ENCODE results near the gene ELMO1.

Gene ELMO1

DNA sequence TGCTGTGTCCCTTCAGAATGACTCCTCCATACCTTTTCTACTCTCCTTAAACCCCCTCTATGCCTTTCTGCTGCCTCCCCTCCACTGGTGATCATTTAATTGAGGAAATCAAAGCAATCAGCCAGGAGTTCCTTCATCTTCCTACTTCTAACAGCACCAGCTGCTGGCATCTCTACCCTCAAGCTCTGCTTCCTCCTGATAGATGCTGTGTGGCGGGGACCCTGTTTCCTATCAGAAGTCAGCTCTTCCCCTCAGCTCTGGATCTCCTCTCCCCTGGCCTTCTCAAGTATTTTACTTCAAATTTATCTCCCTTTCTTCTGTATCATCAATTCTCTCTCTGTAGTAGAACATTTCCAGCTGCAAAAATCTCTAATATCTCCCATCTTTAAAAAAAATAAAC, 183.7 kb downstream of the ELMO1 start:
- H3K27ac Mint-ChIP-seq, result peak overlapping the region; percentile 73
- peaks cover 12% of the 10 kb centered on the region for H3K36me3 Mint-ChIP-seq
- no peak overlapping the region for H3K4me3 Mint-ChIP-seq
- H3K9me3 Mint-ChIP-seq, result no peaks in the 10 kb centered on the region
- peaks cover 68% of the 10 kb centered on the region for H3K4me1 Mint-ChIP-seq
- H3K27me3 Mint-ChIP-seq, result no peaks in the 10 kb centered on the region

DNA sequence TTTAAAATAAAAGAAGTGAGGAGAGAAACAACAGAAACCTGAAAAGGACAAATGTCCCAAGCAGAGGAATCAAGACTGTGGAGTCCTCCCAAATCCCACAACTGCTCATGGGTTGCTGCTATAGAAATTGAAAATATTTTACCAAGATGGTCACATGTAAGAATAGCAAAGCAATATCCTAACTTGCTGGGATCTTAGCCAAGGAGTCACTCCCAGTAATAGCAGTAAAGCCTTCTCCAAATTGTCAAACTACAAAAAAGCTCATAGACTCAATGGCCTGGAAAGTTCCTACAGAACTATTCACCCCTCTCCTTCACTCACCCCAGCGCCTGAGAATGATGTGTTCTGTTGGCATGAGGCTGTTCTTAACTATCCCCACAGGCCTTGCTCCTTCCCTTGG, 186.5 kb downstream of the ELMO1 start:
- H3K9me3 Mint-ChIP-seq, result no peaks in the 10 kb centered on the region
- no peak overlapping the region for H3K27ac Mint-ChIP-seq
- no peaks in the 10 kb centered on the region for H3K27me3 Mint-ChIP-seq
- peaks cover 13% of the 10 kb centered on the region for H3K36me3 Mint-ChIP-seq
- peaks cover 63% of the 10 kb centered on the region for H3K4me1 Mint-ChIP-seq
- H3K4me3 Mint-ChIP-seq, result no peak overlapping the region

DNA sequence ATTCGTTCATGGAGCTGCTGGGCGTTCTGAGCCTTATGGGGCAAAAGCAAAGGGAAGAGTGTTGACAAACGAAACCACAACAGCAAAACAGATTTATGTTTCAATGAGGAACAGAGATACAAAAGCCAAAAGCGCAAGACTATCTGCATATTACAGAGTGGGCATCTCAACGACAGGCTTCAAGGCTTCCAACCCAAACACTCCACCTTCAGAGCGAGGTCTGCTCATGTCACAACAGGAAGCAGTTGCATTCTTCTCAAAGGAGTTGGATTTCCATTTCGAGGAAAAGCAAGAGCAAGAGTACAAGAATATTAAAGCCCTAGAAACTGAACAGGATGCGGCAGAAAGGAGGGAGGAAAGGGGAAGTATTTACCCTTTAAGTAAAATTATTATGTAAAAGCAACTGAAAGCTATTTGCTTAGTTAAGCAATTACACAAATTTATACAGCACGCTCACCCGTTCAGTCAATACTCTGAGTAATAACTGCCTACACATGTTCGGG, 189.3 kb downstream of the ELMO1 start:
- Mint-ChIP-seq H3K4me3 (no peak overlapping the region), H3K27me3 (no peaks in the 10 kb centered on the region), H3K36me3 (peaks cover 22% of the 10 kb centered on the region), H3K9me3 (no peaks in the 10 kb centered on the region), H3K27ac (peak overlapping the region; percentile 73), H3K4me1 (peaks cover 45% of the 10 kb centered on the region)

DNA sequence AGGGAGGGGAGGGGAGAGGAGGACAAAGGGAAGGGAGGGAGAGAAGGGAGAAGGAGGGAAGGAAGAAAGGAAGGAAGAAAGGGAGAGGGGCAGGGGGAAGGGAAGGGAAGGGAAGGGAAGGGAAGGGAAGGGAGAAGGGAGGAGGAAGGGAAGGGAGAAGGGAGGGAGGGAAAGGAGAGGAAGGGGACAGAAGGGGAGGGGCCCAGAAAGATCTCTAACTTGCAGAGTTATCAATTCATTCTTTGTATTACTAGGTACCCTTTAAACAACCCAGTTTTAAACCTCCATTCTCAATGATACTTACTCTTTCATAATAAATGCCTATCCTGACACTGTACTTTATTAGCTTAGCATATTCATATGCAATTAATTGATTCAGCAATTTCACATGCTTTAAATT, 192.0 kb downstream of the ELMO1 start:
- Mint-ChIP-seq H3K4me3 (no peak overlapping the region), H3K27ac (no peak overlapping the region), H3K36me3 (peaks cover 32% of the 10 kb centered on the region)

DNA sequence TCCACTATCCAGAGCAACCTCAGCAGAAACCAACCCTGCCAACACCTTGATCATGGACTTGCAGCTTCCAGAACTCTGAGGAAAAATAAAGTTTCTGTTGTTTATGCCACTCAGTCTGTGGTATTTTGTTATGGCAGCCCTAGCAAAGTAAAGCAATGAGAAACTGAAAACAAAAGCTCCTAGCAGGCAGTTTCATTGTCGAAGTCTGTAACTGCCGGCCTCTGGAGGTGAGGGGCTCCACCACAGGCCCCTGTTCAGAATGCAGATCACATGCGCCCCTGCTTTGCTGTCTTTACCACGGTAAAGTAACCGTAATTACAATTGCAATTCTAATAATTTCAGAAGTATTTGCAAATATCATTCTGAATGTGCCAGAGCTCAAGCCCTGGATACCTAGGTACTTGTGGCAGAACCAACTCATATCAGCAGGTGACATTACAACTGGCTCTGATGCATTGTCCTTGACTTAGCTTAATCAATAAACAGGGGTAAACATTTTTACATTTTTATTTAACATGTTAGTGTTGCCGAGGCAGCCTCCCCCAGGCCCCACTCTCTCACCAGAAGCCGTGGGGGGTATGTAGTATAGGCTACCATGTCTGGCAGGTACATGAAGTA, 193.2 kb downstream of the ELMO1 start:
- H3K9me3 Mint-ChIP-seq, result no peaks in the 10 kb centered on the region
- H3K4me3 Mint-ChIP-seq, result no peak overlapping the region
- H3K36me3 Mint-ChIP-seq, result peaks cover 32% of the 10 kb centered on the region
- peaks cover 41% of the 10 kb centered on the region for H3K4me1 Mint-ChIP-seq
- no peaks in the 10 kb centered on the region for H3K27me3 Mint-ChIP-seq
- H3K27ac Mint-ChIP-seq, result no peak overlapping the region

More for the DNA sequence above, 192.0 kb downstream of the ELMO1 start:
- no peaks in the 10 kb centered on the region for H3K9me3 Mint-ChIP-seq
- no peaks in the 10 kb centered on the region for H3K27me3 Mint-ChIP-seq
- peaks cover 43% of the 10 kb centered on the region for H3K4me1 Mint-ChIP-seq

DNA sequence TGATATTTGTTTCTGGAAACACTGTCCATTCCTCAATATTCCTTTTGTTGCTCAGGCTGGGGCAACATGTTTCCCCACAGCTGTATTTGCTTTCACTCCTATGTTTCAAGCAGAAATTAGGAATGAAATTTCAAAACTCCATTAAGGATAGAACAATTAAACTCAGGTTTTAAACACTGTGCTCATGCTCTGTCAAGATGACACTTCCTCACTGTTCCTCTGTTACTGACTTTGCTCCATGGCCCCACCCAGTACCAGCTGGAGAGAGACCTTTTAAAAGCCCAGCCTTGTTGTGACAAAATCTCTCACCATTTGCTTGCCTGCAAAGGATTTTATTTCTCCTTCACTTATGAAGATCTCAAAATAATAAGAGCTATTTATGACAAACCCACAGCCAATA, 197.4 kb downstream of the ELMO1 start:
- H3K4me1 Mint-ChIP-seq, result peaks cover 47% of the 10 kb centered on the region
- H3K9me3 Mint-ChIP-seq, result no peaks in the 10 kb centered on the region
- peaks cover 31% of the 10 kb centered on the region for H3K36me3 Mint-ChIP-seq
- no peak overlapping the region for H3K4me3 Mint-ChIP-seq
- peak overlapping the region; percentile 42 for H3K27ac Mint-ChIP-seq
- no peaks in the 10 kb centered on the region for H3K27me3 Mint-ChIP-seq

DNA sequence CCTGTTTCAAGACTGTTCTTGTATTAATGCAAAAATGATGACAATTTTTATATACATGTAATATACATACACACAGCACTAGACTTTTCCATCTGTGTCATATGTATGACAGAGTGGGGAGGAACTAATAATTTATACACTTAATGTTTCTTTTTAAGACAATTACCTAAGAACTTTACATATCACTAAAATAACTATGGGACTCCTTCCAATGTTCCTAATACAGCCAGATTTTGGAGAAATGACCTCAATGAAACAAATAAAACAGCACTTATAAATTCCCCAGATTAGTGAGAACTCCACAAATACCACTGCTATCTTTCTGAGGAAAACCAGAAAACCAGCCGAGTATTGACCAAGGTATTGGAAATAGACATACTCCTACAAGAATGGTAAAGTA, 199.4 kb downstream of the ELMO1 start:
- H3K27me3 Mint-ChIP-seq, result no peaks in the 10 kb centered on the region
- peaks cover 59% of the 10 kb centered on the region for H3K4me1 Mint-ChIP-seq

DNA sequence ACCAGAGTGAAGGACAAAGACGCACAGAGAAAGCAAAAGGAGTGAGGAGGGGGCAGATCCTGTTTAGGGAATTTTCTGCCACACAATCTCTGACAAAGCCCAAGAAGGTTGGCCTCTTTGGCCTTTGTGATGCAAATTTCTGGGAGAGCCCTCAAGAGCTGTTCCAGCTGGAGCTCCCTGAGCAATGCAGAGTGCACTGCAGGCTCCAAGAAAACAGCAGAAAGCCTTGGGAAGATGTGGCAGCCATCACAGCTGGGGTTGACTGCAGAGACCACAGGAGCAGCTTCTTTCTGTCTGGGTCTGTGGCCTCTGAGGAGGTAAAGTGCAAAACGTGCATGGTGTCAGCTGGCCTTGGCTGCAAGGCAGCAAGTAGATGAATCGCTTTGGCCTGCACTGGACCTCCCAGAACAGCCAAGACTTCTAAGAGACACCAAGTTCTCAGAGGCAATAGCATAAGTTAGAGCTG, 200.2 kb downstream of the ELMO1 start:
- H3K27ac Mint-ChIP-seq, result no peak overlapping the region
- H3K9me3 Mint-ChIP-seq, result no peaks in the 10 kb centered on the region
- H3K27me3 Mint-ChIP-seq, result no peaks in the 10 kb centered on the region
- H3K4me1 Mint-ChIP-seq, result peaks cover 63% of the 10 kb centered on the region
- H3K4me3 Mint-ChIP-seq, result no peak overlapping the region
- H3K36me3 Mint-ChIP-seq, result peaks cover 25% of the 10 kb centered on the region

More for the DNA sequence above, 199.4 kb downstream of the ELMO1 start:
- Mint-ChIP-seq H3K4me3 (no peak overlapping the region), H3K36me3 (peaks cover 27% of the 10 kb centered on the region), H3K27ac (no peak overlapping the region), H3K9me3 (no peaks in the 10 kb centered on the region)

DNA sequence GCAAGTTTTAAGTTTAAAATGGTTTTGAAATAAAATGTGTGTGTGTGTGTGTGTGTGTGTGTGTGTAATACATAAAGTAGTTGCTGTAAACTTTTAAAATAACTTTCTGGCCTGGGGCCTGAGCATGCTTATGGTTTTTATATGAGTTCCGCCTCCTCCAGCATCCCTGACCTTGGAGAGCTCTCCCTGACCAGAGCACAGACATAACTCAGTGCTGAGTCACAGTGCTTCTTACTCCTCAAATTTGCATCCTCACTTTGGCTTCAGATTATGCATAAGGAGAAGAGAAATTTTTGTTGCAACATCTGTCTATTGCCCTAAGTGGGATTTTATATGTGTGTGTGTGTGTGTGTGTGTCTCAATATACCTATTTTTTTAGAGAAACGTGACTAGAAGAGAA, 200.8 kb downstream of the ELMO1 start:
- Mint-ChIP-seq H3K27ac (peak overlapping the region; percentile 72), H3K9me3 (no peaks in the 10 kb centered on the region), H3K27me3 (no peaks in the 10 kb centered on the region), H3K4me3 (no peak overlapping the region), H3K4me1 (peaks cover 61% of the 10 kb centered on the region), H3K36me3 (peaks cover 21% of the 10 kb centered on the region)

DNA sequence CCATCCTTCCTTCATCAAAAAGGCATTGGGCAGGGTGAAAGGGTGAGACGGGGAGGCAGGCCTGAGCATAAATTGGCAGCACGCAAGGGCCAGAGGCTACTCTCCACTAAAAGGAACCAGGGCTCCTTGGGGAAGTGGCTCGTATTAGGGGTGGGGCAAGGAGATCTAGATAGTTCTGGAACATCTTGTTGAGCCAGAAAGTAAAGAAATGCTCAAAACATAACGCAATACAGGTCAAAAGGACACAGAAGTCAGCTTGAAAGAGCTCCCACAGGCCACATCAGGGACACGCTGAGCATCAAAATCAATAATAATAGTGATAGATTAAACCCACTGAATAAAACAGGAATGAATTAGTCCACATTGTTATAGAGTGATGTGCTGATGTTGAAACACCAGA, 203.1 kb downstream of the ELMO1 start:
- H3K4me3 Mint-ChIP-seq, result no peak overlapping the region
- H3K9me3 Mint-ChIP-seq, result no peaks in the 10 kb centered on the region
- no peak overlapping the region for H3K27ac Mint-ChIP-seq
- H3K4me1 Mint-ChIP-seq, result peaks cover 60% of the 10 kb centered on the region
- no peaks in the 10 kb centered on the region for H3K27me3 Mint-ChIP-seq
- H3K36me3 Mint-ChIP-seq, result peaks cover 27% of the 10 kb centered on the region

DNA sequence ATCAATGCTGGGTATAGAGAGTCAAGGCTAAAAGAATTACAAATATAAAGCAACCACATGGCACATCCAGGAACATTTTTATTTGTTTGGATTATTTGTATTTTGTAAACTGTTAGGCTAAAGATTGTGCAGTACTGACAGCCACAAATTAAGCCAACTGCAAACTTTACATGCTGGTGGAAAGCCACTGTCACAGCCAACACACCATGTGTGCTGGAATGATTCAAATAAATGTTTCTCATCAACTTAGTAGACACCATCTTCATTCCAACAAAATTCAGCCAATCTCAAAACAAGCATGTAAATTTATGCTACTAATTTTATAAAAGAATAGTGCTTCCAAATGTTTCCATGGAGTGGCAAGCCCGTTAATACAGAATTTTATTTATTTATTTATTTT, 211.8 kb downstream of the ELMO1 start:
- no peaks in the 10 kb centered on the region for H3K9me3 Mint-ChIP-seq
- H3K27ac Mint-ChIP-seq, result no peak overlapping the region
- peaks cover 23% of the 10 kb centered on the region for H3K4me1 Mint-ChIP-seq
- no peak overlapping the region for H3K4me3 Mint-ChIP-seq
- H3K27me3 Mint-ChIP-seq, result no peaks in the 10 kb centered on the region
- H3K36me3 Mint-ChIP-seq, result peaks cover 6% of the 10 kb centered on the region

DNA sequence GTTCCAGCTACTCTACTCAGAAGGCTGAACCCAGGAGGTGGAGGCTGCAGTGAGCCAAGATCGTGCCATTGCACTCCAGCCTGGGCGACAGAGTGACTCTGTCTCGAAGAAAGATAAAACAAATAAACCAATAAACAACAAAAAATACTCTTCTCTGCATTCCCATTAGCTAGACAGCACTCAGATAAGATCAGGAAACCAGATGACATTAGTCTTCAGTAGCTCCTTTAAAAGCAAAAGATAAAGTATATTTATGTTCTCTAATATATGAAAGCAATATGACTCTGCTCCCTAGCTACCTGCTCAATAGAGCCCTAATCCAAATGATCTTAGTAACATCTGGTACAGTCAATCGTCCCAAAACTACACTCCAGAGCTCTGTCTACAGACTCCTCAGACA, 212.9 kb downstream of the ELMO1 start:
- Mint-ChIP-seq H3K4me3 (no peak overlapping the region), H3K27me3 (no peaks in the 10 kb centered on the region), H3K27ac (peak overlapping the region; percentile 23), H3K36me3 (peaks cover 3% of the 10 kb centered on the region), H3K9me3 (no peaks in the 10 kb centered on the region), H3K4me1 (peaks cover 20% of the 10 kb centered on the region)

DNA sequence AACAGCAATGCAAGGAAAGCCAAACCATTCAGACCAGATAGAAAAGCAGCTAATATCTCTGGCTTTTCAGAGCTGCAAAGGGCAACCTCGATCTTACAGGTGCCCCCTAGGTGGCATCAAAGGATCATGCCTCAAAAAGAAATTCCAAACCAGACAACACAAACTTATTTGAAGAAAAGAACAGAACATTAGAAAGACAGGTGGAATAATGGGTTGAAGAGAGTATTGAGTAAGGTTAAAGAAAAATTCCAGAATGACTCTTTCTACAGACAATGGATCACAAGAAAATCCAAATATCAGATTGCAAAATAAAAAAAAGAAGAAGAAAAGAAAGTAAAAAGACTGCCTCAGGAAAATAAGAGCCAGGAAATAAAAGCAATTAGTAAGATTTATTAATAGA, 213.7 kb downstream of the ELMO1 start:
- Mint-ChIP-seq H3K4me3 (no peak overlapping the region), H3K27me3 (no peaks in the 10 kb centered on the region), H3K9me3 (no peaks in the 10 kb centered on the region), H3K4me1 (peaks cover 28% of the 10 kb centered on the region), H3K36me3 (peaks cover 3% of the 10 kb centered on the region), H3K27ac (peak overlapping the region; percentile 6)

DNA sequence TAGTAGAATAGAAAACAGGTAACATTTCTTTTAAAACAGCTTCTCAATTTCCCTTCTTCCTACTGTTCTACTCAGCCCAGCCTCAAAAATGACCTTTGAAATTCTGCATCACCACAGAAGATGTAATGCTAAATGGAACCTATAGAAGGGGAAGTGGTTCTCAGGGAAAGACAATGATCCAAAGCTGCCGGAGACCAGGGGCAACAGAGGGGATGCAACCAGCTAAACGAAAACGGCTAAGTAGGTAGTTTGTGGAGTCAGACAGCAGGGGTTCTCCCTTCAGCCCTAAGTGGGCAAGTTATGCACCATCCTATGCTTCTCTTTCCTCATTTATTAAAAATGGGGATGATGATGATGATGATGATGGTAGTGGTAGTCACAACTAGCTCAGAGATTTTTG, 214.3 kb downstream of the ELMO1 start:
- Mint-ChIP-seq H3K27me3 (no peaks in the 10 kb centered on the region), H3K9me3 (no peaks in the 10 kb centered on the region), H3K4me1 (peaks cover 26% of the 10 kb centered on the region), H3K4me3 (no peak overlapping the region), H3K27ac (no peak overlapping the region), H3K36me3 (peaks cover 3% of the 10 kb centered on the region)

DNA sequence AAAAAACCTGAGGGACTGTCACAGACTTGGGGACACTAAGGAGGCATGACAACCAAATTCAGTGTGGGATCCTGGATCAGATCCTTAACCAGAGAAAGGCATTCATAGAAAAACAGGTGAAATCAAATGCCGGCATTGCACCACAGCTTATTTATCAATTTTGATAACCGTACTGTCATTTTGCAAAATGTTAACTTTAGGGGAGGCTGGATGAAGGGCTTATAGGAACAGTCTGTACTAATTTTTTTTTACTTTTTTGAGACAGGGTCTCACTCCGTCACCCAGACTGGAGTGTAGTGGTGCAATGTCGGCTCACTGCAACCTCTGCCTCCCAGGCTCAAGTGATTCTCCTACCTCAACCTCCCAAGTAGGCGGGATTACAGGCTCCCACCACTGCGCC, 217.1 kb downstream of the ELMO1 start:
- Mint-ChIP-seq H3K4me3 (no peak overlapping the region), H3K27ac (no peak overlapping the region), H3K4me1 (peaks cover 34% of the 10 kb centered on the region), H3K9me3 (no peaks in the 10 kb centered on the region), H3K36me3 (peaks cover 9% of the 10 kb centered on the region), H3K27me3 (no peaks in the 10 kb centered on the region)

DNA sequence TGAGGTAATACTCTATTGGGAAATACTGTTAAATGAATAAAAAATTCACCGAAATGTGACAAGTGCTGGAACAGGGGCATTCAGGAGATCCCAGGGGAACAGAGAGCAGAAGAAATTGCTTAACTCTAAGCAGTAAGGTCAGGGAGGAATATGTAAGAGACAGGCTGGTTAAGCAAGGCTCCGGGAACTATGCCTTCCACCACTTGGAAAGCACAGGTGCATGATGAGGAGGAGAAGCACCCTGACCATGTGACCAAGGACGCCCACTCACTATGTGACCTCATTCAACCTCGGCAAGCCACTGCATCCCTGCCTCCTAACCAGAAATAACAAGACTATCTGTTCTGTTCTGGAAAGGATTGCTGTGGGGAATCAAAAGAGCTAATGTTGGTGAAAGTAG, 218.4 kb downstream of the ELMO1 start:
- H3K27ac Mint-ChIP-seq, result no peak overlapping the region
- no peaks in the 10 kb centered on the region for H3K9me3 Mint-ChIP-seq
- H3K27me3 Mint-ChIP-seq, result no peaks in the 10 kb centered on the region
- H3K36me3 Mint-ChIP-seq, result peaks cover 9% of the 10 kb centered on the region
- peaks cover 31% of the 10 kb centered on the region for H3K4me1 Mint-ChIP-seq
- H3K4me3 Mint-ChIP-seq, result no peak overlapping the region

DNA sequence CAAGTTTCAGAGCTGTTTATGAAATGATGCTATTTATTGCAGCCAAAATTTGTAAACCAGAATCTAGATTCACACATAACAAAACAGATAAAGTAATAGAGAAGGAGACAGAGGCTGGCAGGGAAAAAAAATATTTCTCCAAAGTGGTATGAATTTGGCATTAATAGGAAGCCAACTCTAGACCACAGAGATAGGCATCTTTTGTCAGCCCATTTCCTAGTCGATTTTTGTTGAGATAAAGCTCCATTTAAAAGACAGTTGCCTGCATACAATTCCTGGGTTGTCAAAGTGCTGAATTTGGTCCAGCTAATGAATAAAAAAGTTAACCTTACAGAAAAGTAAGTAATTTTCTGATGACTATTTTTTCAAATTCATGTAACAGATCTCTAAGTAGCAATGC, 219.3 kb downstream of the ELMO1 start:
- no peaks in the 10 kb centered on the region for H3K9me3 Mint-ChIP-seq
- H3K27ac Mint-ChIP-seq, result no peak overlapping the region
- H3K4me3 Mint-ChIP-seq, result no peak overlapping the region
- peaks cover 26% of the 10 kb centered on the region for H3K4me1 Mint-ChIP-seq
- no peaks in the 10 kb centered on the region for H3K27me3 Mint-ChIP-seq
- peaks cover 10% of the 10 kb centered on the region for H3K36me3 Mint-ChIP-seq
